Stomach (tissue), 9 donors: ENCODE measurements around the gene PPP4R4. TPM values are rescaled to one million over a fixed set of nuclear protein-coding genes. Genes with fewer than 3 reads are reported as not detected.

Experiments
- DNase-seq, 2 donors: peaks; one replicate each; pipeline versions ENCODE4 v3.0.0 to v3.0.0-alpha.2; 2013 to 2019
- H3K27ac ChIP-seq, 5 donors: fragments of 200-600 bp in 4 of 5; sonication (generic) in 4 of 5; one replicate each; pipeline ENCODE4 v1.5.1; 2013 to 2019; ENCODE audit warnings: mild to moderate bottlenecking in 1 of 5, moderate library complexity in 1 of 5
- H3K27me3 ChIP-seq, 3 donors: fragments of 200-600 bp; sonication (generic); one replicate each; pipeline ENCODE4 v1.5.1; 2017 to 2019; ENCODE audit warnings: mixed run types in 1 of 3
- H3K36me3 ChIP-seq, 4 donors: fragments of 200-600 bp; sonication (generic); 1 replicate in 3 of 4; 2 replicates in 1 of 4; pipeline ENCODE4 v1.5.1; 2016 to 2019
- H3K4me1 ChIP-seq, 4 donors: fragments of 200-600 bp; sonication (generic); one replicate each; pipeline ENCODE4 v1.5.1; 2016 to 2019
- H3K4me3 ChIP-seq, 4 donors: fragments of 200-600 bp; sonication (generic) in 3 of 4; one replicate each; pipeline ENCODE4 v1.5.1; 2016 to 2019; ENCODE audit warnings: mild to moderate bottlenecking in 1 of 4
- H3K9me3 ChIP-seq, 4 donors: fragments of 200-600 bp; sonication (generic); one replicate each; pipeline ENCODE4 v1.5.1; 2016 to 2019
- EP300 ChIP-seq: sonication (generic); formaldehyde crosslinking; IDR thresholded peaks from one replicate; pipeline ENCODE4 v1.6.1; 2017; ENCODE audit warnings: antibody characterized with exemption
- POLR2A ChIP-seq, 4 donors: fragments of 450-650 bp; IDR thresholded peaks; one replicate each; pipeline ENCODE4 v1.6.1; 2016; ENCODE audit warnings: antibody characterized with exemption in 4 of 4, control low read depth in 2 of 4, mild to moderate bottlenecking in 1 of 4, moderate library complexity in 1 of 4
- POLR2AphosphoS5 ChIP-seq, 3 donors: sonication (generic); formaldehyde crosslinking; IDR thresholded peaks; one replicate each; pipeline ENCODE4 v1.6.1; 2016; ENCODE audit warnings: antibody characterized with exemption in 3 of 3
- WGBS, 5 donors: extraction: QIAGEN DNeasy Blood & Tissue Kit in 3 of 5; methylation state at CpG; one replicate each; pipeline versions ENCODE4 v1.1.5 to v1.1.7; 2013 to 2018; 5-methylcytosine and 5-hydroxymethylcytosine counted together
- intact Hi-C: fragments of 100-400 bp; cut with DNase I; formaldehyde crosslinking; loops from one replicate; pipeline ENCODE4 v1.15.1; 2023; ENCODE audit warnings: low total_unique reads
- polyA plus RNA-seq, 3 donors: library from polyadenylated mRNA; stranded (reverse); fragments of 200-250 nt; gene quantifications; one replicate each; pipeline ENCODE4 v1.2.3, GENCODE V29; 2013
- total RNA-seq, 5 donors: library from RNA; depleted of rRNA; stranded (reverse); fragments of >200 nt; gene quantifications; one replicate each; pipeline versions ENCODE4 v1.1.0 to v1.2.3, GENCODE V29; 2014 to 2016
- TF ChIP-seq, protein P1 (sequence below), 7 experiments: fragments of 450-650 bp in 4 of 7; fragments of 200-600 bp in 3 of 7; sonication (generic) in 3 of 7; IDR thresholded peaks; one replicate each; pipeline ENCODE4 v1.5.1; 2016 to 2019; ENCODE audit warnings: antibody characterized with exemption in 7 of 7, control low read depth in 2 of 7, mild to moderate bottlenecking in 1 of 7
- donor health status: healthy with polysubstance abuse.
- donor health status: Bipolar disorder and iron deficiency.
- donor health status: healthy.

The PPP4R4 gene
- total and polyA plus RNA-seq, 8 donors: under 0.01 to 11.7 (median 0.50) TPM; not detected in 1

GRCh38 chr14:94126419-94126677, 47.8 kb upstream of the PPP4R4 start:
- DNase-seq: no peak
- 53 to 85% (median 76%) methylated on average over 1 of the region's 1 CpG for WGBS, 5 donors

GRCh38 chr14:94126800-94127199, 47.3 kb upstream of the PPP4R4 start:
- 81 to 90% (median 86%) methylated on average over 5 of the region's 5 CpGs for WGBS, 5 donors
- H3K9me3 ChIP-seq: no peaks in the 10 kb centered on the region
- DNase-seq: no peak
- H3K4me3 ChIP-seq: no peak overlapping the region
- H3K4me1 ChIP-seq: peaks cover 7 to 25% (median 15%) of the 10 kb centered on the region in 4 donors
- H3K27ac ChIP-seq: no peak overlapping the region
- peaks cover 0 to 9% (median 0%) of the 10 kb centered on the region in 3 donors for H3K27me3 ChIP-seq
- intact Hi-C loops: no loop called here
- H3K36me3 ChIP-seq: peaks cover 0 to 25% (median 5%) of the 10 kb centered on the region in 4 donors
- no peak for TF ChIP-seq POLR2A (IDR thresholded peaks at IDR 0.05)
- no peak for TF ChIP-seq EP300
- TF ChIP-seq, protein P1, sequence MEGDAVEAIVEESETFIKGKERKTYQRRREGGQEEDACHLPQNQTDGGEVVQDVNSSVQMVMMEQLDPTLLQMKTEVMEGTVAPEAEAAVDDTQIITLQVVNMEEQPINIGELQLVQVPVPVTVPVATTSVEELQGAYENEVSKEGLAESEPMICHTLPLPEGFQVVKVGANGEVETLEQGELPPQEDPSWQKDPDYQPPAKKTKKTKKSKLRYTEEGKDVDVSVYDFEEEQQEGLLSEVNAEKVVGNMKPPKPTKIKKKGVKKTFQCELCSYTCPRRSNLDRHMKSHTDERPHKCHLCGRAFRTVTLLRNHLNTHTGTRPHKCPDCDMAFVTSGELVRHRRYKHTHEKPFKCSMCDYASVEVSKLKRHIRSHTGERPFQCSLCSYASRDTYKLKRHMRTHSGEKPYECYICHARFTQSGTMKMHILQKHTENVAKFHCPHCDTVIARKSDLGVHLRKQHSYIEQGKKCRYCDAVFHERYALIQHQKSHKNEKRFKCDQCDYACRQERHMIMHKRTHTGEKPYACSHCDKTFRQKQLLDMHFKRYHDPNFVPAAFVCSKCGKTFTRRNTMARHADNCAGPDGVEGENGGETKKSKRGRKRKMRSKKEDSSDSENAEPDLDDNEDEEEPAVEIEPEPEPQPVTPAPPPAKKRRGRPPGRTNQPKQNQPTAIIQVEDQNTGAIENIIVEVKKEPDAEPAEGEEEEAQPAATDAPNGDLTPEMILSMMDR (IDR thresholded peaks at IDR 0.05): no peak
- no peak for TF ChIP-seq POLR2AphosphoS5 (IDR thresholded peaks at IDR 0.05)

More at GRCh38 chr14:94126419-94126677, 47.8 kb upstream of the PPP4R4 start:
- Histone ChIP-seq H3K27me3 (peaks cover 0 to 5% (median 0%) of the 10 kb centered on the region in 3 donors), H3K4me1 (peaks cover 7 to 25% (median 15%) of the 10 kb centered on the region in 4 donors), H3K9me3 (no peaks in the 10 kb centered on the region), H3K36me3 (peaks cover 0 to 25% (median 5%) of the 10 kb centered on the region in 4 donors), H3K27ac (no peak overlapping the region), H3K4me3 (no peak overlapping the region)
- intact Hi-C loops: no loop called here
- TF ChIP-seq, protein P1 (IDR thresholded peaks at IDR 0.05): no peak
- TF ChIP-seq POLR2A (IDR thresholded peaks at IDR 0.05): no peak
- no peak for TF ChIP-seq EP300
- no peak for TF ChIP-seq POLR2AphosphoS5 (IDR thresholded peaks at IDR 0.05)

DNA sequence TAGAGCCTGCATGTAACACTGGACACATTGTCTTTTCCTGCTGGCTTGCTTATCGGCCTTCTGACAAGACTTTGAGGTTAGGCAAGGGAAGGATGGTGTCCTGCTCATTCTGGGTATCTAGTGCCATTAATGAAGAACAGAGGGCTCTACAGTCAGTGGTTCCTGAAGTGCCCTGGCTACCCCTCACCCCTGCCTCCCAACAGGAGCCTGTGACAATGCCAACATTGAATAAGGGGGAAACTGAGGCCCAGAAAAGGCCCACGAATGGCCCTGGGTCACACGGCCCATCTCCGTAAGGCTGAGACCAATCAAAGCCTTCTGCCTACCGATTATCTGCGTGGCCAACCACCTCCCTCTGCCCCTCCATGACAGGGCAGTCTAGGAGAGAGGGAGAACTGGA, 46.8 kb upstream of the PPP4R4 start:
- Histone ChIP-seq H3K4me1 (peaks cover 7 to 25% (median 15%) of the 10 kb centered on the region in 4 donors), H3K27ac (no peak overlapping the region), H3K9me3 (no peaks in the 10 kb centered on the region), H3K4me3 (no peak overlapping the region), H3K36me3 (peaks cover 0 to 25% (median 5%) of the 10 kb centered on the region in 4 donors), H3K27me3 (peaks cover 0 to 9% (median 0%) of the 10 kb centered on the region in 3 donors)
- no peak for DNase-seq
- 88 to 97% (median 94%) methylated on average over 6 of the region's 6 CpGs for WGBS, 5 donors
- intact Hi-C loops: no loop called here
- TF ChIP-seq POLR2AphosphoS5 (IDR thresholded peaks at IDR 0.05): no peak
- no peak for TF ChIP-seq POLR2A (IDR thresholded peaks at IDR 0.05)
- TF ChIP-seq, protein P1 (IDR thresholded peaks at IDR 0.05): no peak
- TF ChIP-seq EP300: no peak

DNA sequence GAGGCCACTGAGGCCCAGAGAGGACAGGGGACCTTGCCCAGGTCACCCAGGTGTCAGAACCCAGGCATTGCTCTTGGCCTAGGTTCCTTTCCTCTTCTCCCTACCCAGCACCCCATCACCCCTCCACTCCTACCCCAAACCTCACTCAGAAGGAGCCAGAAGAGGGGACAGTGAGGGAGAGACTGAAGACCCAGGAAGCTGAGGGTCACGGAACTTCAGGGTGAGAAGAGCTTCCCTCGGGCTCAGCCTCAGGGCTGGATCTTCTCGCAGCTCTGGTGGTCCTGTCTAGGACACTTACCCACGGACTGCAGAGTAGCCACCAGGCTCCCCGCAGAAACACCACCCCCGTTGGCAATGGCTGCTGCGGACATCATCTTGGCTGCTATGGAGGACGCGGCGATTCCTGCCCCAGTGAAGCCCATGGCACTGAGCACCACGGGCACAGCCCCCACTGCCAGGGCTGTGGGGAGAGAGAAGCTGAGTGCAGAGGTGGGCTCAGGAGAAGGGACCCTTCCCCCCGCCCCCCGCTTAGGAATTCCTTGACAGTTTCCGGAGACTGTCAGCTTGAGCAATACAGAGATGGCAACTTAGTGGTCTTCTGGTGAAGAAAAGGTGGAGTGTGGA, 45.8 kb upstream of the PPP4R4 start:
- Histone ChIP-seq H3K27ac (peak overlapping the region in 3 of 5 donors; percentile 72 to 88 (median 75)), H3K36me3 (peaks cover 0 to 25% (median 5%) of the 10 kb centered on the region in 4 donors), H3K4me3 (peak overlapping the region in 1 of 4 donors; percentile 50), H3K9me3 (no peaks in the 10 kb centered on the region), H3K27me3 (peaks cover 0 to 11% (median 0%) of the 10 kb centered on the region in 3 donors), H3K4me1 (peaks cover 7 to 25% (median 15%) of the 10 kb centered on the region in 4 donors)
- TF ChIP-seq POLR2AphosphoS5 (IDR thresholded peaks at IDR 0.05): no peak
- TF ChIP-seq, protein P1 (IDR thresholded peaks at IDR 0.05): no peak
- no peak for TF ChIP-seq POLR2A (IDR thresholded peaks at IDR 0.05)
- no peak for TF ChIP-seq EP300
- intact Hi-C loops: no loop called here
- DNase-seq: peak in 1 of 2 donors; percentile 17
- WGBS, 5 donors: 88 to 93% (median 91%) methylated on average over 6 to 14 of the region's 14 CpGs
